HCT116 (cell line): Measurements from ENCODE around the gene NAMPT. TPM values are rescaled to one million over a fixed set of nuclear protein-coding genes. Genes with fewer than 3 reads are reported as not detected.

ENCODE experiments used
- ATAC-seq: fragments of 200-7000 bp; cut with Tn5 transposase; 2 replicates; pipeline ENCODE4 v1.9.1; 2020; ENCODE audit warnings: mild to moderate bottlenecking, moderate library complexity
- BruUV-seq: library from RNA; stranded (reverse); fragments of 400-500 nt; replicated peaks from 2 replicates; lab custom pipeline; 2021; lab: Mats Ljungman, UMichigan
- CTCF ChIA-PET: fragments of 300-600 bp; sonication (Branson Sonifier 250); formaldehyde crosslinking; loops from one replicate; lab custom pipeline; 2021; ENCODE audit warnings: antibody characterized with exemption; lab: Charles Lee
- POLR2A ChIA-PET: fragments of 300-600, 350-600 bp; sonication (Branson Sonifier 250); formaldehyde crosslinking; loops from one replicate; lab custom pipeline; 2021; ENCODE audit warnings: antibody characterized with exemption; lab: Charles Lee
- RAD21 ChIA-PET, 2 experiments: fragments of 300-600 bp; sonication (Branson Sonifier 250); formaldehyde crosslinking; loops; one replicate each; lab custom pipeline; 2023; ENCODE audit warnings: low total read pairs in 2 of 2; ENCODE audit not compliant: uncharacterized antibody in 2 of 2, unreplicated experiment in 2 of 2, low non-redundant PET in 1 of 2; lab: Charles Lee
- DNase-seq: peaks from one replicate; pipeline ENCODE4 v3.0.0-alpha.2; 2010; ENCODE audit warnings: low read depth, low spot score
- H2AFZ ChIP-seq: fragments of 200-600 bp; shearing (Covaris generic), sonication (generic); 2 replicates; pipeline ENCODE4 v1.6.1; 2017; ENCODE audit warnings: low read depth, mixed run types, mixed read lengths, antibody characterized with exemption, low read length; ENCODE audit not compliant: poor library complexity, severe bottlenecking
- H3K27ac ChIP-seq: 2 replicates; pipeline ENCODE4 v1.5.1; 2012; ENCODE audit warnings: low read depth, low read length
- H3K27me3 ChIP-seq: fragments of 200-600 bp; sonication (generic); 2 replicates; pipeline ENCODE4 v1.6.1; 2016; ENCODE audit warnings: mixed run types, low read length, mixed read lengths; ENCODE audit not compliant: insufficient read depth
- H3K36me3 ChIP-seq, 2 experiments: fragments of 200-500 bp in 1 of 2; fragments of 200-600 bp in 1 of 2; sonication (Bioruptor generic) in 1 of 2; sonication (generic) in 1 of 2; 2 replicates each; pipeline versions ENCODE4 v1.5.1 to v1.6.1; 2014 to 2016; ENCODE audit warnings: low read length in 2 of 2, inconsistent platforms in 1 of 2, mixed read lengths in 1 of 2, mixed run types in 1 of 2; ENCODE audit not compliant: insufficient read depth in 2 of 2, control insufficient read depth in 1 of 2
- H3K4me1 ChIP-seq, 2 experiments: fragments of 200-600 bp in 1 of 2; sonication (generic) in 1 of 2; 2 replicates each; pipeline versions ENCODE4 v1.5.1 to v1.6.1; 2012 to 2017; ENCODE audit warnings: low read length in 2 of 2, inconsistent platforms in 1 of 2, mild to moderate bottlenecking in 1 of 2, mixed read lengths in 1 of 2, mixed run types in 1 of 2, moderate library complexity in 1 of 2; ENCODE audit not compliant: insufficient read depth in 2 of 2, control insufficient read depth in 1 of 2
- H3K4me2 ChIP-seq: fragments of 200-600 bp; sonication (generic); 2 replicates; pipeline ENCODE4 v1.6.1; 2017; ENCODE audit warnings: mixed run types, low read length, mixed read lengths
- H3K4me3 ChIP-seq, 2 experiments: fragments of 200-600 bp in 1 of 2; sonication (generic) in 1 of 2; replicated peaks in 1 of 2; 2 replicates each; pipeline ENCODE4 v1.5.1; 2011 to 2016; ENCODE audit warnings: low read length in 2 of 2, control low read depth in 1 of 2, low read depth in 1 of 2, mild to moderate bottlenecking in 1 of 2, mixed read lengths in 1 of 2, mixed run types in 1 of 2
- H3K79me2 ChIP-seq: fragments of 200-600 bp; sonication (generic); 2 replicates; pipeline ENCODE4 v1.6.1; 2017; ENCODE audit warnings: mild to moderate bottlenecking, mixed run types, low read length, moderate library complexity, mixed read lengths; ENCODE audit not compliant: insufficient read depth
- H3K9ac ChIP-seq: fragments of 200-600 bp; sonication (generic); 2 replicates; pipeline ENCODE4 v1.6.1; 2016; ENCODE audit warnings: low read length, mixed read lengths
- H3K9me2 ChIP-seq: fragments of 200-600 bp; sonication (generic), shearing (Covaris generic); 2 replicates; pipeline ENCODE4 v1.6.1; 2017; ENCODE audit warnings: mixed run types, mild to moderate bottlenecking, moderate library complexity; ENCODE audit not compliant: insufficient read depth
- H3K9me3 ChIP-seq, 2 experiments: fragments of 200-500 bp in 1 of 2; fragments of 200-600 bp in 1 of 2; sonication (Bioruptor generic) in 1 of 2; sonication (generic) in 1 of 2; 2 replicates each; pipeline ENCODE4 v1.6.1; 2014 to 2017; ENCODE audit warnings: low read length in 2 of 2, mixed read lengths in 2 of 2, inconsistent platforms in 1 of 2, low read depth in 1 of 2, mild to moderate bottlenecking in 1 of 2, mixed run types in 1 of 2, moderate library complexity in 1 of 2; ENCODE audit not compliant: control insufficient read depth in 1 of 2, insufficient read depth in 1 of 2
- H4K20me1 ChIP-seq: fragments of 200-600 bp; sonication (generic), shearing (Covaris generic); 2 replicates; pipeline ENCODE4 v1.6.1; 2017; ENCODE audit warnings: mixed run types, mild to moderate bottlenecking, moderate library complexity; ENCODE audit not compliant: insufficient read depth
- ATF3 ChIP-seq: IDR thresholded peaks from 2 replicates; pipeline ENCODE4 v1.6.1; 2012
- CEBPB ChIP-seq: IDR thresholded peaks from 2 replicates; pipeline ENCODE4 v1.6.1; 2012; ENCODE audit warnings: low read depth
- EZH2 ChIP-seq: fragments of 200-600 bp; sonication (generic); IDR thresholded peaks from 2 replicates; pipeline ENCODE4 v1.6.1; 2017; ENCODE audit warnings: antibody characterized with exemption, mixed run types
- EZH2phosphoT487 ChIP-seq: fragments of 200-600 bp; IDR thresholded peaks from 2 replicates; pipeline ENCODE4 v1.6.1; 2018; ENCODE audit warnings: antibody characterized with exemption, borderline replicate concordance
- JUND ChIP-seq: IDR thresholded peaks from 2 replicates; pipeline ENCODE4 v1.6.1; 2012
- MAX ChIP-seq: IDR thresholded peaks from 2 replicates; pipeline ENCODE4 v1.6.1; 2012
- POLR2A ChIP-seq: IDR thresholded peaks from 2 replicates; pipeline ENCODE4 v1.7.0; 2011; ENCODE audit warnings: borderline replicate concordance; ENCODE audit not compliant: insufficient read depth, insufficient read length; ENCODE audit errors: extremely low read depth
- POLR2AphosphoS5 ChIP-seq: IDR thresholded peaks from 2 replicates; pipeline ENCODE4 v1.6.1; 2011; ENCODE audit warnings: mild to moderate bottlenecking, low read depth, low read length, moderate library complexity
- RAD21 ChIP-seq: IDR thresholded peaks from 2 replicates; pipeline ENCODE4 v1.6.1; 2012; ENCODE audit warnings: low read depth, mild to moderate bottlenecking
- SIN3A ChIP-seq: IDR thresholded peaks from 2 replicates; pipeline ENCODE4 v1.6.1; 2012; ENCODE audit warnings: low read depth
- SP1 ChIP-seq: IDR thresholded peaks from 2 replicates; pipeline ENCODE4 v1.6.1; 2012; ENCODE audit warnings: low read depth
- SRF ChIP-seq: IDR thresholded peaks from 2 replicates; pipeline ENCODE4 v1.6.1; 2012; ENCODE audit warnings: low read depth
- YY1 ChIP-seq: IDR thresholded peaks from 2 replicates; pipeline ENCODE4 v1.6.1; 2011; ENCODE audit warnings: low read length, low read depth, moderate library complexity, mild to moderate bottlenecking; ENCODE audit not compliant: insufficient replicate concordance; ENCODE audit errors: extremely low read depth
- intact Hi-C: fragments of 100-400 bp; cut with micrococcal nuclease; formaldehyde crosslinking; loops from 2 replicates; pipeline ENCODE4 v1.10.0; 2022
- total RNA-seq: library from RNA; stranded (reverse); gene quantifications from one replicate; pipeline ENCODE4 v1.2.1, GENCODE V29; 2021; ENCODE audit not compliant: unreplicated experiment

The NAMPT gene
- total RNA-seq, 1 experiment from 2014 or later = 113 TPM

GRCh38 chr7:106269254-106269961, 15.4 kb downstream of the NAMPT start:
- intact Hi-C loops = no loop called here

GRCh38 chr7:106265133-106265532, 19.6 kb downstream of the NAMPT start:
- H3K4me2 ChIP-seq = no peak overlapping the region
- RAD21 ChIA-PET = no interaction called here
- H3K4me1 ChIP-seq = no peaks in the 10 kb centered on the region
- no peaks in the 10 kb centered on the region for H3K27me3 ChIP-seq
- intact Hi-C loops = no loop called here
- no peak overlapping the region for H3K4me3 ChIP-seq
- ATAC-seq = no peak
- H2AFZ ChIP-seq = no peak overlapping the region
- POLR2A ChIA-PET = no interaction called here
- peaks cover 7% of the 10 kb centered on the region; the same call in 1 of the 2 replicates for H3K79me2 ChIP-seq
- TF ChIP-seq JUND = no peak
- no peak for TF ChIP-seq SRF
- TF ChIP-seq POLR2A = no peak
- no peak for DNase-seq
- H3K9me2 ChIP-seq = no peaks in the 10 kb centered on the region
- no peaks in the 10 kb centered on the region for H3K9me3 ChIP-seq
- no peak overlapping the region for H3K27ac ChIP-seq
- H4K20me1 ChIP-seq = no peaks in the 10 kb centered on the region
- H3K9ac ChIP-seq = no peak overlapping the region
- H3K36me3 ChIP-seq = peaks cover 46 to 57% of the 10 kb centered on the region in 2 experiments
- CTCF ChIA-PET = interaction anchor here (1.6 kb wide), 1 partner anchor 197 kb away, joined by 3 read pairs; no protein-coding TSS in a partner anchor
- BruUV-seq = no TSS peak

More at GRCh38 chr7:106269254-106269961, 15.4 kb downstream of the NAMPT start:
- Histone ChIP-seq H3K4me1 (no peaks in the 10 kb centered on the region), H3K36me3 (peaks cover 49 to 58% of the 10 kb centered on the region in 2 experiments), H3K27me3 (no peaks in the 10 kb centered on the region), H2AFZ (no peak overlapping the region), H4K20me1 (no peaks in the 10 kb centered on the region), H3K4me3 (no peak overlapping the region), H3K9me3 (no peaks in the 10 kb centered on the region), H3K9me2 (no peaks in the 10 kb centered on the region), H3K9ac (no peak overlapping the region), H3K79me2 (peaks cover 30% of the 10 kb centered on the region), H3K27ac (no peak overlapping the region), H3K4me2 (no peak overlapping the region)
- CTCF ChIA-PET = no interaction called here
- RAD21 ChIA-PET = no interaction called here
- no TSS peak for BruUV-seq
- POLR2A ChIA-PET = no interaction called here
- ATAC-seq (no peak), DNase-seq (no peak)
- TF ChIP-seq CEBPB = no peak
- TF ChIP-seq POLR2AphosphoS5 = no peak
- TF ChIP-seq EZH2 = no peak
- no peak for TF ChIP-seq SP1
- TF ChIP-seq ATF3 = no peak
- TF ChIP-seq JUND = no peak
- TF ChIP-seq YY1 = no peak
- TF ChIP-seq POLR2A = no peak
- TF ChIP-seq MAX = no peak
- TF ChIP-seq SIN3A = no peak
- TF ChIP-seq EZH2phosphoT487 = no peak
- no peak for TF ChIP-seq RAD21
- no peak for TF ChIP-seq SRF
